RWPE2 (cell line): ENCODE data around the gene EFR3B.

ENCODE experiments used
- ATAC-seq: fragments of 200-7000 bp; cut with Tn5 transposase; 3 replicates; pipeline ENCODE4 v1.9.1; 2021; ENCODE audit warnings: low read depth
- DNase-seq: peaks from one replicate; pipeline ENCODE4 v3.0.0-alpha.2; 2020; ENCODE audit warnings: low spot score
- H3K27ac ChIP-seq: fragments of 450-650 bp; 2 replicates; pipeline ENCODE4 v1.5.1; 2017; ENCODE audit warnings: mild to moderate bottlenecking; ENCODE audit not compliant: poor library complexity, severe bottlenecking
- H3K27me3 ChIP-seq: fragments of 250-450 bp; sonication (Bioruptor Pico); 2 replicates; pipeline ENCODE4 v1.5.1; 2021; ENCODE audit warnings: mild to moderate bottlenecking, moderate library complexity; ENCODE audit not compliant: insufficient read depth, poor library complexity, severe bottlenecking
- H3K36me3 ChIP-seq: fragments of 250-450 bp; sonication (Bioruptor Pico); 2 replicates; pipeline ENCODE4 v1.5.1; 2020; ENCODE audit warnings: low read depth, mild to moderate bottlenecking, moderate library complexity
- H3K4me1 ChIP-seq: fragments of 250-450 bp; sonication (Bioruptor Pico); 2 replicates; pipeline ENCODE4 v1.5.1; 2021; ENCODE audit warnings: mild to moderate bottlenecking, moderate library complexity; ENCODE audit not compliant: insufficient read depth, poor library complexity, severe bottlenecking
- H3K4me3 ChIP-seq: fragments of 250-450 bp; sonication (Bioruptor Pico); 2 replicates; pipeline ENCODE4 v1.5.1; 2021; ENCODE audit warnings: mild to moderate bottlenecking, moderate library complexity; ENCODE audit not compliant: severe bottlenecking
- H3K9me3 ChIP-seq: fragments of 250-450 bp; sonication (Bioruptor Pico); 2 replicates; pipeline ENCODE4 v1.5.1; 2021; ENCODE audit warnings: mild to moderate bottlenecking, moderate library complexity; ENCODE audit not compliant: severe bottlenecking
- TF ChIP-seq, protein P1 (sequence below): fragments of 450-650 bp; IDR thresholded peaks from one replicate; pipeline ENCODE4 v1.5.1; 2017; ENCODE audit warnings: mild to moderate bottlenecking, moderate library complexity; ENCODE audit not compliant: poor library complexity, severe bottlenecking

EFR3B gene

DNA sequence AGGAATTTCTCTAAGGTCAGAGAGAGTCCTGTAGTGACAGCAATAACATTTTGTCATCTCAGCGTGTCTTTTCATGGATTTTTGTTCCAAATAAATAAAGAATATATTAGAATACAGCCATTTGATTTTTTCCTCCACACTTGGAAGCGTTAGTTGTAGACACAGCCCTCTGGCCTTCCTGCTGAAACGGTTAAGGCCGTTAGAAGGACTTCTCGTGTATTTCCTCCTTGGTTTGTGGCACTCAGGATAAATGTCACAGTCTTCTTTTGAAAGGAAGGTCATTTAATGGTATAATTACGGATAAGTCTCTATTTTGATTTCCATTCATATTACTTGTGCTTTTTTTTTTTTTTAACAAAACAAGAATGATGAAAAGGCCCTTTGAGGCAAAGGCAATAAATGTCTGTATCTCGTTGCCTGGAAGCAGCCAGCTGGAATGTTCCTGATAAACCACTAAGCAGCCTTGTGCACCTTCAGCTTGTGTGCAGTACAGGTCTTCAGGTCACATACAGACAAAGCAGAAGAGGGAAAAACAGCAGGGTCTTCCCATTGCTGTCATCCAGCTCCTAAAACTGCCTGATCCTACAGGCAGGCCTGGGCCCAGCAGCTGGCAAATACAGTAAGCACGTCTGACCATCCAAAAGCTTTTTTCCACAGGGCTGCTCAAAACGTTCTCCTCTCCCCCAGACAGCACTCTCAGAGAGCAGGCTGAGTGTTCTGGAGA, 14.4 kb downstream of the EFR3B start:
- Histone ChIP-seq H3K36me3 (no peaks in the 10 kb centered on the region), H3K9me3 (no peaks in the 10 kb centered on the region), H3K4me3 (no peak overlapping the region), H3K4me1 (no peaks in the 10 kb centered on the region), H3K27ac (no peak overlapping the region), H3K27me3 (no peaks in the 10 kb centered on the region)
- no peak for ATAC-seq
- TF ChIP-seq, protein P1, sequence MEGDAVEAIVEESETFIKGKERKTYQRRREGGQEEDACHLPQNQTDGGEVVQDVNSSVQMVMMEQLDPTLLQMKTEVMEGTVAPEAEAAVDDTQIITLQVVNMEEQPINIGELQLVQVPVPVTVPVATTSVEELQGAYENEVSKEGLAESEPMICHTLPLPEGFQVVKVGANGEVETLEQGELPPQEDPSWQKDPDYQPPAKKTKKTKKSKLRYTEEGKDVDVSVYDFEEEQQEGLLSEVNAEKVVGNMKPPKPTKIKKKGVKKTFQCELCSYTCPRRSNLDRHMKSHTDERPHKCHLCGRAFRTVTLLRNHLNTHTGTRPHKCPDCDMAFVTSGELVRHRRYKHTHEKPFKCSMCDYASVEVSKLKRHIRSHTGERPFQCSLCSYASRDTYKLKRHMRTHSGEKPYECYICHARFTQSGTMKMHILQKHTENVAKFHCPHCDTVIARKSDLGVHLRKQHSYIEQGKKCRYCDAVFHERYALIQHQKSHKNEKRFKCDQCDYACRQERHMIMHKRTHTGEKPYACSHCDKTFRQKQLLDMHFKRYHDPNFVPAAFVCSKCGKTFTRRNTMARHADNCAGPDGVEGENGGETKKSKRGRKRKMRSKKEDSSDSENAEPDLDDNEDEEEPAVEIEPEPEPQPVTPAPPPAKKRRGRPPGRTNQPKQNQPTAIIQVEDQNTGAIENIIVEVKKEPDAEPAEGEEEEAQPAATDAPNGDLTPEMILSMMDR, result no peak
- no peak for DNase-seq

- H3K27me3 ChIP-seq, result no peaks in the 10 kb centered on the region
- no peak overlapping the region for H3K27ac ChIP-seq
- DNase-seq, result no peak
- H3K4me1 ChIP-seq, result no peaks in the 10 kb centered on the region
- no peak for ATAC-seq
- H3K36me3 ChIP-seq, result no peaks in the 10 kb centered on the region
- no peak overlapping the region for H3K4me3 ChIP-seq
- TF ChIP-seq, protein P1, result no peak
- no peaks in the 10 kb centered on the region for H3K9me3 ChIP-seq
These were observed 20.6 kb downstream of the EFR3B start for GRCh38 chr2:25062511-25062917.

- Histone ChIP-seq H3K9me3 (no peaks in the 10 kb centered on the region), H3K27me3 (no peaks in the 10 kb centered on the region), H3K36me3 (no peaks in the 10 kb centered on the region), H3K4me3 (no peak overlapping the region), H3K27ac (no peak overlapping the region), H3K4me1 (no peaks in the 10 kb centered on the region)
- no peak for ATAC-seq
- no peak for DNase-seq
- TF ChIP-seq, protein P1, result no peak
These were observed 22.2 kb downstream of the EFR3B start for GRCh38 chr2:25063876-25064660.

DNA sequence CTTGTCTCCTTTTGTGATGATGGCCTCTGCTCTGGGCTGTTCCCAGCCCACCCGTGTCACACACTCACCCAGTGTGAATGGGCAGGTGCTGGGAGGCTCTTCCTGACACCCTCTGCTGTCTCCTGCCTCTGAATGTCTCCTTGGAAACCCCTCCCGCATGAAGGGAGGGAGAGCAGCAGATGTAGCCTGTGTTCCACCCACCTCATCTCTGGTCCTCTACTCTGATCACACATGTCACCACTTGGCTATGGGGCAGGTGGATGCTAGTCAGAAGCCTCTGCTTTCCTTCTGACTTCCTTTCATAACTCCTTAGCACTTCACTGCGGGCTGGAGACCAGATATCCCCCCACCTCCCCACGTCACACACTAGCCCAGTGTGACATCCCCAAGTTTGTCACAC, 23.9 kb downstream of the EFR3B start:
- no peaks in the 10 kb centered on the region for H3K36me3 ChIP-seq
- H3K27ac ChIP-seq, result no peak overlapping the region
- H3K4me3 ChIP-seq, result no peak overlapping the region
- no peak for ATAC-seq
- H3K9me3 ChIP-seq, result no peaks in the 10 kb centered on the region
- H3K27me3 ChIP-seq, result no peaks in the 10 kb centered on the region
- no peak for DNase-seq
- no peaks in the 10 kb centered on the region for H3K4me1 ChIP-seq
- TF ChIP-seq, protein P1, result no peak

DNA sequence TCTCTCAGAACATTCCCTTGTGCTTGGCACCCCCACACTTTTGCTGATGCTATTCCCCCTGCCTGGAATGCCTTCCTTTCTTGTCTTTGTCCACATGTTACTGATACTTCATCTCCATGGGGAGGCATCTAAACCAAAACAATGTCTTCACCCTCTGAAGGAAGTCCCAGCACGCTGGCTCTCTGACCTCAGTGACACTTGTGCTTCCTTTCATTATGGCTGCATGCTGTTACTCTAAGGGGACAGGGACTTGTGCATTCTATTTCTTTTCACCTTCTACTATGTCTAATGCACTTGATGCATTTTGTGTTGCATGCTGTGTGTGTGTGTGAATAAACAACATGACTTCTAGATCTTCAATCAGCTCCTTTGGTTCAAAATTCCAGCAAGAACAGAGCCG, 24.6 kb downstream of the EFR3B start:
- H3K9me3 ChIP-seq, result no peaks in the 10 kb centered on the region
- TF ChIP-seq, protein P1, result no peak
- no peaks in the 10 kb centered on the region for H3K36me3 ChIP-seq
- no peak overlapping the region for H3K27ac ChIP-seq
- no peak for DNase-seq
- no peaks in the 10 kb centered on the region for H3K4me1 ChIP-seq
- no peak for ATAC-seq
- no peaks in the 10 kb centered on the region for H3K27me3 ChIP-seq
- H3K4me3 ChIP-seq, result no peak overlapping the region
